HepG2 (cell line): ENCODE measurements around the gene TET2. TPM values are rescaled to one million over a fixed set of nuclear protein-coding genes. Genes with fewer than 3 reads are reported as not detected.

Experiments used
- ATF5 ChIP-seq: sonication (generic); formaldehyde crosslinking; IDR thresholded peaks from 2 replicates; pipeline ENCODE4 v1.4.0; 2020; ENCODE audit warnings: mild to moderate bottlenecking, low read depth, missing genetic modification reagents
- CENPX ChIP-seq: sonication (generic); formaldehyde crosslinking; IDR thresholded peaks from 2 replicates; pipeline ENCODE4 v1.9.0; 2021; ENCODE audit warnings: mild to moderate bottlenecking, missing genetic modification reagents, moderate library complexity
- CSRNP1 ChIP-seq: sonication (generic); formaldehyde crosslinking; IDR thresholded peaks from 2 replicates; pipeline ENCODE4 v1.8.1; 2023; ENCODE audit warnings: mild to moderate bottlenecking, missing genetic modification reagents
- GPN1 ChIP-seq: sonication (generic); formaldehyde crosslinking; IDR thresholded peaks from 2 replicates; pipeline ENCODE4 v1.5.1; 2020; ENCODE audit warnings: missing genetic modification reagents, borderline replicate concordance
- JUND ChIP-seq: sonication (generic); formaldehyde crosslinking; IDR thresholded peaks from 2 replicates; pipeline ENCODE4 v1.8.0; 2022; ENCODE audit warnings: mild to moderate bottlenecking, missing genetic modification reagents
- MAFG ChIP-seq: sonication (generic); formaldehyde crosslinking; IDR thresholded peaks from 2 replicates; pipeline ENCODE4 v1.5.1; 2020; ENCODE audit warnings: mild to moderate bottlenecking, missing genetic modification reagents
- MAZ ChIP-seq, 2 experiments: sonication (generic) in 1 of 2; formaldehyde crosslinking in 1 of 2; IDR thresholded peaks; 2 replicates each; pipeline versions ENCODE4 v1.5.0 to v1.6.1; 2012 to 2020; ENCODE audit warnings: low read depth in 2 of 2, mild to moderate bottlenecking in 2 of 2, borderline replicate concordance in 1 of 2, improper control_type of control experiment in 1 of 2, low read length in 1 of 2, missing genetic modification reagents in 1 of 2, moderate library complexity in 1 of 2
- RNF2 ChIP-seq: fragments of 450-650 bp; conservative IDR thresholded peaks from 2 replicates; pipeline ENCODE4 v1.6.1; 2016; ENCODE audit warnings: low read depth
- SAP130 ChIP-seq: IDR thresholded peaks from 2 replicates; pipeline ENCODE4 v1.6.1; 2016; ENCODE audit warnings: low read depth
- SMAD9 ChIP-seq: sonication (generic); formaldehyde crosslinking; IDR thresholded peaks from 2 replicates; pipeline ENCODE4 v1.5.1; 2020; ENCODE audit warnings: mild to moderate bottlenecking, missing genetic modification reagents
- SNRNP70 ChIP-seq: fragments of 200-400 bp; formaldehyde crosslinking; IDR thresholded peaks from 2 replicates; pipeline ENCODE4 v1.6.1; 2017; ENCODE audit warnings: mild to moderate bottlenecking, low read depth, low read length, moderate library complexity
- SPEN ChIP-seq: sonication (generic); formaldehyde crosslinking; IDR thresholded peaks from 2 replicates; pipeline ENCODE4 v1.5.1; 2020; ENCODE audit warnings: low read depth, mild to moderate bottlenecking, missing genetic modification reagents
- THRA ChIP-seq: sonication (generic); formaldehyde crosslinking; IDR thresholded peaks from 2 replicates; pipeline ENCODE4 v1.4.0; 2020; ENCODE audit warnings: missing genetic modification reagents, borderline replicate concordance
- TP53 ChIP-seq: sonication (generic); formaldehyde crosslinking; conservative IDR thresholded peaks from 2 replicates; pipeline ENCODE4 v1.4.0; 2020; ENCODE audit warnings: missing genetic modification reagents
- ZFP36L2 ChIP-seq: sonication (generic); formaldehyde crosslinking; IDR thresholded peaks from 2 replicates; pipeline ENCODE4 v1.4.0; 2020; ENCODE audit warnings: missing genetic modification reagents
- ZNF343 ChIP-seq: sonication (generic); formaldehyde crosslinking; IDR thresholded peaks from 2 replicates; pipeline ENCODE4 v1.4.0; 2020; ENCODE audit warnings: mild to moderate bottlenecking, missing genetic modification reagents
- ZNF382 ChIP-seq: sonication (generic); formaldehyde crosslinking; IDR thresholded peaks from 2 replicates; pipeline ENCODE4 v1.5.0; 2020; ENCODE audit warnings: missing genetic modification reagents, mild to moderate bottlenecking, borderline replicate concordance
- ZNF549 ChIP-seq: sonication (generic); formaldehyde crosslinking; IDR thresholded peaks from 2 replicates; pipeline ENCODE4 v1.5.0; 2020; ENCODE audit warnings: missing genetic modification reagents
- ZNF550 ChIP-seq: sonication (generic); formaldehyde crosslinking; IDR thresholded peaks from 2 replicates; pipeline ENCODE4 v1.4.0; 2020; ENCODE audit warnings: mild to moderate bottlenecking, missing genetic modification reagents, borderline replicate concordance
- ZNF569 ChIP-seq: sonication (generic); formaldehyde crosslinking; IDR thresholded peaks from 2 replicates; pipeline ENCODE4 v1.5.0; 2020; ENCODE audit warnings: mild to moderate bottlenecking, missing genetic modification reagents, moderate library complexity, borderline replicate concordance
- ZNF597 ChIP-seq: sonication (generic); formaldehyde crosslinking; IDR thresholded peaks from 2 replicates; pipeline ENCODE4 v1.5.0; 2020; ENCODE audit warnings: missing genetic modification reagents
- ZNF598 ChIP-seq: sonication (generic); formaldehyde crosslinking; IDR thresholded peaks from 2 replicates; pipeline ENCODE4 v1.5.1; 2020; ENCODE audit warnings: mild to moderate bottlenecking, missing genetic modification reagents, borderline replicate concordance
- ZNF703 ChIP-seq: sonication (generic); formaldehyde crosslinking; IDR thresholded peaks from 2 replicates; pipeline ENCODE4 v1.5.1; 2020; ENCODE audit warnings: missing genetic modification reagents, mild to moderate bottlenecking, moderate library complexity, borderline replicate concordance
- ZNF766 ChIP-seq: sonication (generic); formaldehyde crosslinking; IDR thresholded peaks from 2 replicates; pipeline ENCODE4 v1.5.0; 2020; ENCODE audit warnings: missing genetic modification reagents, borderline replicate concordance
- ZNF790 ChIP-seq: sonication (generic); formaldehyde crosslinking; IDR thresholded peaks from 2 replicates; pipeline ENCODE4 v1.8.0; 2022; ENCODE audit warnings: missing genetic modification reagents, mild to moderate bottlenecking, borderline replicate concordance
- ZNF83 ChIP-seq: sonication (generic); formaldehyde crosslinking; IDR thresholded peaks from 2 replicates; pipeline ENCODE4 v1.4.0; 2020; ENCODE audit warnings: missing genetic modification reagents, mild to moderate bottlenecking, borderline replicate concordance
- polyA plus RNA-seq, 8 experiments: library from polyadenylated mRNA; depleted of rRNA in 3 of 8; stranded (reverse) in 7 of 8; unstranded in 1 of 8; fragments of >200 nt; fragmentation: Illumina TruSeq in 4 of 8; extraction: Trizol in 4 of 8; gene quantifications; 2 replicates each; pipeline versions ENCODE4 v1.2.1 to v1.2.3, GENCODE V29; 2011 to 2016; ENCODE audit warnings: low read depth in 4 of 8, missing spikeins in 1 of 8, mixed read lengths in 1 of 8; ENCODE audit not compliant: insufficient read depth in 1 of 8
- total RNA-seq, 5 experiments: library from RNA; depleted of rRNA; stranded (reverse); fragments of >200 nt; fragmentation: Illumina TruSeq; extraction: Trizol; gene quantifications; 2 replicates each; pipeline ENCODE4 v1.2.3, GENCODE V29; 2016; ENCODE audit warnings: low read depth in 1 of 5

TET2 gene
- total and polyA plus RNA-seq, 2 of the 13 experiments (the other 11 are each of a cell fraction or from before 2014, with no cell fraction given), result 4.7 to 4.8 TPM

- TF ChIP-seq MAFG (CRISPR knock-in tag) (no peak), THRA (no peak), ATF5 (no peak), MAZ (IDR thresholded peaks at IDR 0.05; ENCODE audit: borderline replicate concordance, low read depth, low read length) (no peak), MAZ (CRISPR knock-in tag; IDR thresholded peaks at IDR 0.05; ENCODE audit: low read depth) (no peak), ZNF597 (CRISPR knock-in tag) (no peak), SAP130 (CRISPR knock-in tag) (peak; percentile 51), ZNF550 (CRISPR knock-in tag) (no peak), ZNF766 (CRISPR knock-in tag) (0 out of 2 replicates have a peak, but pooled peaks have one; percentile 10), ZNF790 (no peak; the same call in 1 of the 2 replicates), ZNF569 (no peak), ZNF83 (CRISPR knock-in tag) (no peak), ZNF382 (CRISPR knock-in tag) (no peak), ZNF703 (CRISPR knock-in tag) (no peak), ZNF343 (CRISPR knock-in tag) (no peak), CENPX (no peak), GPN1 (CRISPR knock-in tag) (no peak), ZNF549 (CRISPR knock-in tag) (no peak), ZNF598 (CRISPR knock-in tag) (no peak), TP53 (CRISPR knock-in tag) (no peak), ZFP36L2 (no peak), RNF2 (peak; percentile 64; the same call in 1 of the 2 replicates), SMAD9 (CRISPR knock-in tag) (no peak), SPEN (CRISPR knock-in tag) (no peak), JUND (CRISPR knock-in tag) (no peak), CSRNP1 (CRISPR knock-in tag) (no peak), SNRNP70 (no peak)
Measured at GRCh38 chr4:105146276-105147015, at the start of gene TET2 (continued).
